ENCODE measurements around the gene MRPL55. TPM values are rescaled to one million over a fixed set of nuclear protein-coding genes. Genes with fewer than 3 reads are reported as not detected.

Gene MRPL55
- polyA plus RNA-seq, 1 donor from 2014 or later, result 168 TPM

GRCh38 chr1:228125185-228125584 lies 16.1 kb upstream of the MRPL55 start:
- H3K9me3 ChIP-seq (ENCODE audit: low read length), result no peaks in the 10 kb centered on the region
- H3K36me3 ChIP-seq (ENCODE audit: insufficient read depth, low read length), result no peaks in the 10 kb centered on the region
- H3K79me2 ChIP-seq (replicated peaks; ENCODE audit: insufficient read depth, low read length), result no peaks in the 10 kb centered on the region
- H3F3A ChIP-seq (ENCODE audit: insufficient read depth, low read length, poor library complexity, severe bottlenecking), result no peaks in the 10 kb centered on the region
- H4K20me1 ChIP-seq (ENCODE audit: insufficient read depth), result no peaks in the 10 kb centered on the region
- no peaks in the 10 kb centered on the region for H3K9me2 ChIP-seq (ENCODE audit: insufficient read depth, low read length)
- H3K27ac ChIP-seq (ENCODE audit: low read length), result no peak overlapping the region
- H3K9ac ChIP-seq (ENCODE audit: low read length), result no peak overlapping the region
- TF ChIP-seq CTCF (IDR thresholded peaks at IDR 0.05; ENCODE audit: poor library complexity, severe bottlenecking), result no peak
- TF ChIP-seq SMC3 (conservative IDR thresholded peaks at IDR 0.05; ENCODE audit: poor library complexity), result no peak
- TF ChIP-seq MXI1 (conservative IDR thresholded peaks at IDR 0.05; ENCODE audit: poor library complexity, severe bottlenecking), result no peak
- no peak for TF ChIP-seq REST (IDR thresholded peaks at IDR 0.05; ENCODE audit: borderline replicate concordance)
- no peak overlapping the region for H3K4me3 ChIP-seq (ENCODE audit: low read length)
- no peak overlapping the region for H3K4me2 ChIP-seq (ENCODE audit: low read length)
- H3K27me3 ChIP-seq (ENCODE audit: insufficient read depth, low read depth, low read length), result no peaks in the 10 kb centered on the region
- H2AFZ ChIP-seq (ENCODE audit: low read depth, low read length), result no peak overlapping the region

GRCh38 chr1:228123505-228123904 lies 14.4 kb upstream of the MRPL55 start:
- H3K4me3 ChIP-seq (ENCODE audit: low read length), result no peak overlapping the region
- no peaks in the 10 kb centered on the region for H3K27me3 ChIP-seq (ENCODE audit: insufficient read depth, low read depth, low read length)
- H3K79me2 ChIP-seq (replicated peaks; ENCODE audit: insufficient read depth, low read length), result no peaks in the 10 kb centered on the region

More at GRCh38 chr1:228123505-228123904, 14.4 kb upstream of the MRPL55 start:
- no peak overlapping the region for H3K4me2 ChIP-seq (ENCODE audit: low read length)
- H3K36me3 ChIP-seq (ENCODE audit: insufficient read depth, low read length), result no peaks in the 10 kb centered on the region
- no peak overlapping the region for H3K27ac ChIP-seq (ENCODE audit: low read length)
- no peaks in the 10 kb centered on the region for H4K20me1 ChIP-seq (ENCODE audit: insufficient read depth)
- H3K9ac ChIP-seq (ENCODE audit: low read length), result no peak overlapping the region
- no peaks in the 10 kb centered on the region for H3F3A ChIP-seq (ENCODE audit: insufficient read depth, low read length, poor library complexity, severe bottlenecking)
- TF ChIP-seq MXI1 (conservative IDR thresholded peaks at IDR 0.05; ENCODE audit: poor library complexity, severe bottlenecking), result no peak
- TF ChIP-seq CTCF (IDR thresholded peaks at IDR 0.05; ENCODE audit: poor library complexity, severe bottlenecking), result no peak
- no peak for TF ChIP-seq EP300 (conservative IDR thresholded peaks at IDR 0.05; ENCODE audit: poor library complexity, severe bottlenecking)
- H3K9me3 ChIP-seq (ENCODE audit: low read length), result no peaks in the 10 kb centered on the region
- no peak overlapping the region for H2AFZ ChIP-seq (ENCODE audit: low read depth, low read length)
- no peaks in the 10 kb centered on the region for H3K9me2 ChIP-seq (ENCODE audit: insufficient read depth, low read length)
